MG63 (cell line): ENCODE data around the gene PRDM15. TPM values are rescaled to one million over a fixed set of nuclear protein-coding genes. Genes with fewer than 3 reads are reported as not detected.

ENCODE experiments used
- DNase-seq: peaks from one replicate; pipeline ENCODE4 v3.0.0-alpha.2; 2020
- H3K27me3 ChIP-seq: fragments of 250-450 bp; sonication (Bioruptor Pico); 2 replicates; pipeline ENCODE4 v1.5.1; 2020; ENCODE audit warnings: mild to moderate bottlenecking, moderate library complexity
- H3K36me3 ChIP-seq: fragments of 250-450 bp; sonication (Bioruptor Pico); 2 replicates; pipeline ENCODE4 v1.5.1; 2020; ENCODE audit warnings: mild to moderate bottlenecking, moderate library complexity
- H3K4me3 ChIP-seq: fragments of 250-450 bp; sonication (Bioruptor Pico); 2 replicates; pipeline ENCODE4 v1.5.1; 2020; ENCODE audit warnings: mild to moderate bottlenecking, moderate library complexity
- H3K9me3 ChIP-seq: fragments of 250-450 bp; sonication (Bioruptor Pico); 2 replicates; pipeline ENCODE4 v1.5.1; 2020; ENCODE audit warnings: mild to moderate bottlenecking, moderate library complexity
- total RNA-seq: library from RNA; depleted of rRNA; stranded (reverse); fragments of >200 nt; shearing (Covaris generic); gene quantifications from 2 replicates; pipeline ENCODE4 v1.2.3, GENCODE V29; 2014; ENCODE audit warnings: low replicate concordance; rRNA removed

The PRDM15 gene
- total RNA-seq, result 3.3 and 7.8 TPM in 2 replicates

- H3K27me3 ChIP-seq, result no peaks in the 10 kb centered on the region
- peak within 1 kb of the TSS; percentile 90 for H3K4me3 ChIP-seq
- peak; percentile 92 for DNase-seq
- no peaks in the 10 kb centered on the region for H3K9me3 ChIP-seq
- H3K36me3 ChIP-seq, result no peaks in the 10 kb centered on the region
Measured at GRCh38 chr21:41879190-41879998, at the start of gene PRDM15. TSS of gene PRDM15 (minus strand) at chr21:41879344. CDS start at chr21:41860363, 18,981 bp downstream.

GRCh38 chr21:41928621-41929220, 49.6 kb upstream of the PRDM15 start:
- no peak for DNase-seq
- Histone ChIP-seq H3K4me3 (no peak overlapping the region), H3K36me3 (peaks cover 3% of the 10 kb centered on the region; the same call in 1 of the 2 replicates), H3K27me3 (no peaks in the 10 kb centered on the region), H3K9me3 (no peaks in the 10 kb centered on the region)

- no peaks in the 10 kb centered on the region for H3K9me3 ChIP-seq
- peaks cover 7% of the 10 kb centered on the region for H3K36me3 ChIP-seq
- no peak for DNase-seq
Measured at GRCh38 chr21:41927727-41928409, 48.7 kb upstream of the PRDM15 start.

GRCh38 chr21:41926807-41927171, 47.6 kb upstream of the PRDM15 start:
- Histone ChIP-seq H3K36me3 (peaks cover 7% of the 10 kb centered on the region), H3K4me3 (no peak overlapping the region), H3K27me3 (no peaks in the 10 kb centered on the region), H3K9me3 (no peaks in the 10 kb centered on the region)
- DNase-seq, result no peak

More at GRCh38 chr21:41927727-41928409, 48.7 kb upstream of the PRDM15 start:
- no peak overlapping the region for H3K4me3 ChIP-seq
- no peaks in the 10 kb centered on the region for H3K27me3 ChIP-seq

GRCh38 chr21:41926117-41926806, 47.1 kb upstream of the PRDM15 start:
- Histone ChIP-seq H3K9me3 (no peaks in the 10 kb centered on the region), H3K27me3 (no peaks in the 10 kb centered on the region), H3K4me3 (no peak overlapping the region), H3K36me3 (peaks cover 7% of the 10 kb centered on the region)
- no peak for DNase-seq

- Histone ChIP-seq H3K27me3 (no peaks in the 10 kb centered on the region), H3K4me3 (no peak overlapping the region), H3K9me3 (no peaks in the 10 kb centered on the region), H3K36me3 (peaks cover 10% of the 10 kb centered on the region)
- DNase-seq, result no peak
Measured at GRCh38 chr21:41925767-41926116, 46.6 kb upstream of the PRDM15 start.

- no peak overlapping the region for H3K4me3 ChIP-seq
- DNase-seq, result no peak
- no peaks in the 10 kb centered on the region for H3K9me3 ChIP-seq
- peaks cover 10% of the 10 kb centered on the region for H3K36me3 ChIP-seq
- H3K27me3 ChIP-seq, result no peaks in the 10 kb centered on the region
Measured at GRCh38 chr21:41924368-41924754, 45.2 kb upstream of the PRDM15 start.

GRCh38 chr21:41923631-41924367, 44.7 kb upstream of the PRDM15 start:
- H3K4me3 ChIP-seq, result no peak overlapping the region
- DNase-seq, result peak; percentile 72

GRCh38 chr21:41923186-41923585, 44.0 kb upstream of the PRDM15 start:
- no peaks in the 10 kb centered on the region for H3K9me3 ChIP-seq
- no peak for DNase-seq
- peaks cover 17% of the 10 kb centered on the region for H3K36me3 ChIP-seq
- H3K27me3 ChIP-seq, result no peaks in the 10 kb centered on the region
- H3K4me3 ChIP-seq, result no peak overlapping the region

More at GRCh38 chr21:41923631-41924367, 44.7 kb upstream of the PRDM15 start:
- H3K9me3 ChIP-seq, result no peaks in the 10 kb centered on the region
- no peaks in the 10 kb centered on the region for H3K27me3 ChIP-seq
- peaks cover 14% of the 10 kb centered on the region for H3K36me3 ChIP-seq

- no peaks in the 10 kb centered on the region for H3K9me3 ChIP-seq
- no peak overlapping the region for H3K4me3 ChIP-seq
- DNase-seq, result no peak
- H3K27me3 ChIP-seq, result no peaks in the 10 kb centered on the region
- peaks cover 34% of the 10 kb centered on the region for H3K36me3 ChIP-seq
Measured at GRCh38 chr21:41921021-41921420, 41.9 kb upstream of the PRDM15 start.

GRCh38 chr21:41920476-41920875, 41.3 kb upstream of the PRDM15 start:
- Histone ChIP-seq H3K27me3 (no peaks in the 10 kb centered on the region), H3K36me3 (peaks cover 37% of the 10 kb centered on the region), H3K9me3 (no peaks in the 10 kb centered on the region), H3K4me3 (no peak overlapping the region)
- no peak for DNase-seq

GRCh38 chr21:41919666-41920398, 40.7 kb upstream of the PRDM15 start:
- Histone ChIP-seq H3K9me3 (no peaks in the 10 kb centered on the region), H3K36me3 (peaks cover 37% of the 10 kb centered on the region), H3K27me3 (no peaks in the 10 kb centered on the region), H3K4me3 (no peak overlapping the region)
- no peak for DNase-seq

- no peaks in the 10 kb centered on the region for H3K27me3 ChIP-seq
- peaks cover 42% of the 10 kb centered on the region for H3K36me3 ChIP-seq
- H3K4me3 ChIP-seq, result no peak overlapping the region
- DNase-seq, result no peak
- H3K9me3 ChIP-seq, result no peaks in the 10 kb centered on the region
Measured at GRCh38 chr21:41918561-41919358, 39.6 kb upstream of the PRDM15 start.

- no peak overlapping the region for H3K4me3 ChIP-seq
- no peak for DNase-seq
- H3K36me3 ChIP-seq, result peaks cover 50% of the 10 kb centered on the region
- H3K27me3 ChIP-seq, result no peaks in the 10 kb centered on the region
- no peaks in the 10 kb centered on the region for H3K9me3 ChIP-seq
Measured at GRCh38 chr21:41917531-41917930, 38.4 kb upstream of the PRDM15 start.

GRCh38 chr21:41916888-41917433, 37.8 kb upstream of the PRDM15 start:
- Histone ChIP-seq H3K9me3 (no peaks in the 10 kb centered on the region), H3K4me3 (no peak overlapping the region), H3K36me3 (peaks cover 55% of the 10 kb centered on the region), H3K27me3 (no peaks in the 10 kb centered on the region)
- DNase-seq, result no peak
